C4-2B (cell line): Measurements from ENCODE around the gene MINDY3.
"Not testable (repeated sequence)": the region's sequence is repeated elsewhere in the genome, so short reads cannot be mapped to it uniquely, and the experiment has no call there.

Source experiments
- H3K27ac ChIP-seq: fragments of 450-650 bp; 2 replicates; pipeline ENCODE4 v1.5.1; 2017
- ZFX ChIP-seq: fragments of 450-650 bp; IDR thresholded peaks from 2 replicates; pipeline ENCODE4 v1.6.1; 2017
- TF ChIP-seq, protein P1 (sequence below): fragments of 450-650 bp; conservative IDR thresholded peaks from 2 replicates; pipeline ENCODE4 v1.5.1; 2017; ENCODE audit warnings: mild to moderate bottlenecking

Gene MINDY3

DNA sequence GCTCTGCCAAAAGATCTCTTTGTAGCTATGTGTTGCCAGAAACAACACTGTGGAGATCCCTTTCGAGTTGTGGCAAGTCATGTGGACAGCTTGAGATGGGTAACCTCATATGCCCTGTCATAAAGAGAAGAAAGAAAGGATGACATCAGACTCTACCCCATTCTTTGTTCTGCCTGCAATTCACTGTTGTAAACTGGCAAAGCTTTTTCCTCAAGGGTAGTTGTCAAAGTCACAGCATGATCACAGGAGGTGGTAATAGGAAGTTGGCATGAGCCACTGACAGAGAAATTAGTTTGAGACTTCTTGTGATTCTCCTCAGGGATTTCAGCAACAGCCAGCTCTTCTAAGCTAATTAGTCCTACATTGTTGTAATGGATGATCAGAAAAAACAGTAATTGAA lies 19.4 kb upstream of the MINDY3 start:
- TF ChIP-seq, protein P1, sequence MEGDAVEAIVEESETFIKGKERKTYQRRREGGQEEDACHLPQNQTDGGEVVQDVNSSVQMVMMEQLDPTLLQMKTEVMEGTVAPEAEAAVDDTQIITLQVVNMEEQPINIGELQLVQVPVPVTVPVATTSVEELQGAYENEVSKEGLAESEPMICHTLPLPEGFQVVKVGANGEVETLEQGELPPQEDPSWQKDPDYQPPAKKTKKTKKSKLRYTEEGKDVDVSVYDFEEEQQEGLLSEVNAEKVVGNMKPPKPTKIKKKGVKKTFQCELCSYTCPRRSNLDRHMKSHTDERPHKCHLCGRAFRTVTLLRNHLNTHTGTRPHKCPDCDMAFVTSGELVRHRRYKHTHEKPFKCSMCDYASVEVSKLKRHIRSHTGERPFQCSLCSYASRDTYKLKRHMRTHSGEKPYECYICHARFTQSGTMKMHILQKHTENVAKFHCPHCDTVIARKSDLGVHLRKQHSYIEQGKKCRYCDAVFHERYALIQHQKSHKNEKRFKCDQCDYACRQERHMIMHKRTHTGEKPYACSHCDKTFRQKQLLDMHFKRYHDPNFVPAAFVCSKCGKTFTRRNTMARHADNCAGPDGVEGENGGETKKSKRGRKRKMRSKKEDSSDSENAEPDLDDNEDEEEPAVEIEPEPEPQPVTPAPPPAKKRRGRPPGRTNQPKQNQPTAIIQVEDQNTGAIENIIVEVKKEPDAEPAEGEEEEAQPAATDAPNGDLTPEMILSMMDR, result no peak
- TF ChIP-seq ZFX, result no peak
- no peak overlapping the region for H3K27ac ChIP-seq

- no peak overlapping the region for H3K27ac ChIP-seq
- TF ChIP-seq ZFX, result no peak
- TF ChIP-seq, protein P1, result peak; percentile 84
Observed at GRCh38 chr10:15879058-15879457, 18.8 kb upstream of the MINDY3 start.

GRCh38 chr10:15877836-15878576 lies 17.7 kb upstream of the MINDY3 start:
- H3K27ac ChIP-seq, result no peak overlapping the region
- TF ChIP-seq, protein P1, result no peak
- TF ChIP-seq ZFX, result no peak

DNA sequence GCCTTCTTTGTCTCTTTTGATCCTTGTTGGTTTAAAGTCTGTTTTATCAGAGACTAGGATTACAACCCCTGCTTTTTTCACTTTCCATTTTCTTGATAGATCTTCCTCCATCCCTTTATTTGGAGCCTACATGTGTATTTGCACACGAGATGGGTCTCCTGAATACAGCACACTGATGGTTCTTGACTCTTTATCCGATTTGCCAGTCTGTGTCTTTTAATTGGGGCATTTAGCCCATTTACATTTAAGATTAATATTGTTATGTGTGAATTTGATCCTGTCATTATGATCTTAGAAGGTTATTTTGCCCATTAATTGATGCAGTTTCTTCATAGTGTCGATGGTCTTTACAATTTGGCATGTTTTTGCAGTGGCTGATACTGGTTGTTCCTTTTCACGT lies 16.0 kb upstream of the MINDY3 start:
- H3K27ac ChIP-seq, result not testable (repeated sequence)

DNA sequence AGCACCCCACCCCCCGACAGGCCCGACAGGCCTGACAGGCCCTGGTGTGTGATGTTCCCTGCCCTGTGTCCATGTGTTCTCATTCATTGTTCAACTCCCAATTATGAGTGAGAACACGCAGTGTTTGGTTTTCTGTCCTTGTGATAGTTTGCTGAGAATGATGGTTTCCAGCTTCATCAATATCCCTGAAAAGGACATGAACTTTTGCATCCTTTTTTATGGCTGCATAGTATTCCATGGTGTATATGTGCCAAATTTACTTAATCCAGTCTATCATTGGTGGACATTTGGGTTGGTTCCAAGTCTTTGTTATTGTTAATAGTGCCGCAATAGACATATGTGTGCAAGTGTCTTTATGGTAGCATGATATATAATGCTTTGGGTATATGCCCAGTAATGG lies 12.3 kb upstream of the MINDY3 start:
- H3K27ac ChIP-seq, result not testable (repeated sequence)

- no peak overlapping the region for H3K27ac ChIP-seq
- TF ChIP-seq, protein P1, result no peak
- no peak for TF ChIP-seq ZFX
Observed at GRCh38 chr10:15871823-15872222, 11.5 kb upstream of the MINDY3 start.

DNA sequence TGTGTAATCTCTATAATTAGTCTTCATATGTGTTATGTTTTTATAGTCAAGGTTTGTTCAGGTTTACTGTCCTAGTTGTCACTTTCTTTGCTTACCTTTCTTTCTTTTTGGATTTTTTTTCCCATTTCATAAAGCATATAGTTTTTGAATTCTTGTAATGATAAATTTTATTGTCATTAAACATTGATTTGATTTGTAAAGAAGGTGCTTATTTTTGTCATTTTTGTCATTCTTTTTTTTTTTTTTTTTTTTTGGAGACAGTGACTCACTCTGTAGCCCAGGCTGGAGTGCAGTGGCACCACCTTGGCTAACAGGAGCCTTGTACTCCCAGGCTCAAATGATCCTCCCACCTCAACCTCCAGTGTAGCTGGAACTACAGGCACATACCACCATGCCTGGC lies 9.6 kb upstream of the MINDY3 start:
- TF ChIP-seq, protein P1, result no peak
- no peak for TF ChIP-seq ZFX
- H3K27ac ChIP-seq, result no peak overlapping the region

GRCh38 chr10:15868006-15868405 lies 7.7 kb upstream of the MINDY3 start:
- TF ChIP-seq ZFX, result no peak
- TF ChIP-seq, protein P1, result no peak
- no peak overlapping the region for H3K27ac ChIP-seq
